Right lung (tissue), 5 donors: Measurements from ENCODE around the gene KRT83. TPM values are rescaled to one million over a fixed set of nuclear protein-coding genes. Genes with fewer than 3 reads are reported as not detected.

Experiments
- polyA plus RNA-seq, 5 donors: library from polyadenylated mRNA; unstranded; fragments of 120-200 nt; gene quantifications; one replicate each; pipeline versions ENCODE4 v1.2.1 to v1.2.3, GENCODE V29; 2013; ENCODE audit warnings: inconsistent platforms in 1 of 5, low replicate concordance in 1 of 5; ENCODE audit not compliant: insufficient read length in 5 of 5, insufficient read depth in 1 of 5

The KRT83 gene
- polyA plus RNA-seq, 5 donors, result not detected

Other genes starting within 250 kb of the KRT83 start
- 1 to 10 TPM; 2.2 to 8.0 (median 3.4) TPM for gene SMIM41, start 241.7 kb downstream of the KRT83 start, polyA plus RNA-seq
- gene KRT80, start 129.4 kb downstream of the KRT83 start, polyA plus RNA-seq, result 1 to 10 TPM in 2 of 5 donors, under 1 TPM in 3; 0.48 to 1.9 (median 0.90) TPM
- gene KRT7, start 88.2 kb downstream of the KRT83 start, polyA plus RNA-seq, result 10 to 100 TPM; 13.7 to 47.1 (median 24.3) TPM
- gene KRT86, start 46.8 kb downstream of the KRT83 start, polyA plus RNA-seq, result under 1 TPM in 4 of 5 donors, not detected in 1; 0.08 to 0.24 (median 0.18) TPM
- under 1 TPM in 3 of 5 donors, not detected in 2; 0.11 to 0.24 (median 0.16) TPM for gene KRT81, start 29.9 kb downstream of the KRT83 start, polyA plus RNA-seq
- gene KRT85, start 46.1 kb upstream of the KRT83 start, polyA plus RNA-seq, result under 1 TPM in 1 of 5 donors, not detected in 4; 0.06 TPM
- not detected for gene KRT84, start 64.3 kb upstream of the KRT83 start, polyA plus RNA-seq
- not detected for gene KRT82, start 84.9 kb upstream of the KRT83 start, polyA plus RNA-seq
- gene KRT75, start 113.0 kb upstream of the KRT83 start, polyA plus RNA-seq, result not detected
- gene KRT6B, start 130.7 kb upstream of the KRT83 start, polyA plus RNA-seq, result not detected
- gene KRT6C, start 152.4 kb upstream of the KRT83 start, polyA plus RNA-seq, result under 1 TPM in 1 of 5 donors, not detected in 4; 0.08 TPM
- under 1 TPM in 1 of 5 donors, not detected in 4; 0.20 TPM for gene KRT6A, start 171.9 kb upstream of the KRT83 start, polyA plus RNA-seq
- gene KRT5, start 199.0 kb upstream of the KRT83 start, polyA plus RNA-seq, result 1 to 10 TPM in 1 of 5 donors, under 1 TPM in 4; 0.29 to 1.0 (median 0.47) TPM
- under 1 TPM in 3 of 5 donors, not detected in 2; 0.06 to 0.12 (median 0.08) TPM for gene KRT71, start 231.7 kb upstream of the KRT83 start, polyA plus RNA-seq